Heart right ventricle (tissue), 16 donors: ENCODE results near the gene PRKCI. TPM values are rescaled to one million over a fixed set of nuclear protein-coding genes. Genes with fewer than 3 reads are reported as not detected.
"Not testable (repeated sequence)": the region's sequence is repeated elsewhere in the genome, so short reads cannot be mapped to it uniquely, and the experiment has no call there.

Experiments used
- ATAC-seq, 8 donors: fragments of 200-7000 bp; cut with Tn5 transposase; one replicate each; pipeline ENCODE4 v1.9.1; 2020; ENCODE audit warnings: mild to moderate bottlenecking in 8 of 8, moderate library complexity in 8 of 8, moderate number of reproducible peaks in 1 of 8
- DNase-seq, 2 donors: peaks; one replicate each; pipeline ENCODE4 v3.0.0-alpha.2; 2020
- H3K27ac ChIP-seq, 10 donors: fragments of 200-600 bp; sonication (generic) in 2 of 10; one replicate each; pipeline versions ENCODE4 v1.5.0 to v1.8.0; 2020 to 2022; ENCODE audit warnings: mild to moderate bottlenecking in 3 of 10
- H3K27me3 ChIP-seq, 7 donors: fragments of 200-600 bp; one replicate each; pipeline ENCODE4 v1.8.0; 2021 to 2022; ENCODE audit warnings: mild to moderate bottlenecking in 2 of 7
- H3K36me3 ChIP-seq, 9 donors: fragments of 200-600 bp; sonication (generic) in 1 of 9; one replicate each; pipeline versions ENCODE4 v1.5.0 to v1.8.0; 2020 to 2022; ENCODE audit warnings: mild to moderate bottlenecking in 2 of 9
- H3K4me1 ChIP-seq, 9 donors: fragments of 200-600 bp; sonication (generic) in 1 of 9; one replicate each; pipeline versions ENCODE4 v1.5.0 to v1.8.0; 2020 to 2022; ENCODE audit warnings: mild to moderate bottlenecking in 4 of 9
- H3K4me3 ChIP-seq, 10 donors: fragments of 200-600 bp; sonication (generic) in 2 of 10; one replicate each; pipeline versions ENCODE4 v1.5.0 to v1.8.0; 2020 to 2022; ENCODE audit warnings: mild to moderate bottlenecking in 7 of 10, moderate library complexity in 2 of 10
- H3K9me3 ChIP-seq, 11 donors: fragments of 200-600 bp in 10 of 11; sonication (generic) in 2 of 11; one replicate each; pipeline versions ENCODE4 v1.5.0 to v1.8.0; 2013 to 2022; ENCODE audit warnings: mild to moderate bottlenecking in 2 of 11, control low read depth in 1 of 11, moderate library complexity in 1 of 11
- CTCF ChIP-seq, 9 donors: fragments of 200-600 bp; sonication (generic) in 2 of 9; IDR thresholded peaks; one replicate each; pipeline versions ENCODE4 v1.5.0 to v1.8.0; 2021 to 2022; ENCODE audit warnings: antibody characterized with exemption in 9 of 9, mild to moderate bottlenecking in 5 of 9, moderate library complexity in 1 of 9
- WGBS, 2 donors: extraction: QIAGEN DNeasy Blood & Tissue Kit; methylation state at CpG; one replicate each; pipeline ENCODE4 v1.1.7; 2013; ENCODE audit warnings: inconsistent platforms in 1 of 2; 5-methylcytosine and 5-hydroxymethylcytosine counted together
- intact Hi-C, 10 donors: fragments of 100-400 bp; cut with DNase I; formaldehyde crosslinking; loops; one replicate each; pipeline versions ENCODE4 v1.11.1 to v1.14.2; 2022
- polyA plus RNA-seq, 2 donors: library from polyadenylated mRNA; stranded (reverse); fragments of 200-250 nt; gene quantifications; one replicate each; pipeline ENCODE4 v1.2.3, GENCODE V29; 2013
- total RNA-seq, 10 donors: library from RNA; stranded (reverse); fragmentation: NEBNext Ultra II Directional in 3 of 10; extraction: Animal tissue kit (Norgen Biotek cat#: 25700) in 3 of 10; gene quantifications; one replicate each; pipeline versions ENCODE4 v1.2.1 to v1.2.4, GENCODE V29; 2021 to 2023
- donor health status: Arrhythmogenic right ventricular cardiomyopathy.
- donor health status: ischemic (EF 13 %, LVEDD 7.1; RV severe dilation, severe dysfunction).
- donor health status: healthy with polysubstance abuse.
- donor health status: DM: no; HTN: yes; CAD: no.
- donor health status: DM: no; HTN: no; CAD: no.
- donor health status: ischemic (EF 25% LVEDD 6.9; RV normal size, moderate dysfunction).
- donor health status: ischemic (EF 25% LVEDD 5.7; RV mildly dilated, moderate dysfunction).
- donor health status: healthy.
- donor health status: DM: yes; HTN: yes; CAD: no.
- donor health status: Ischemic cardiomyopathy.
- donor health status: ischemic (EF 35%, LVEDD 5.7; RV mildly dilated, moderate dysfunction).
- donor health status: nonischemic (EF 11% LVEDD 7.7; RV severe dilation, severe dysfunction).
- donor health status: DM: yes; HTN: yes; CAD: no.
- donor health status: PGD.
- donor health status: ischemic (EF 29% LVEDD 5.4; RV normal size, mild dysfunction).
- donor health status: nonischemic (EF 23%, LVEDD 6.1; RV moderate dilation, normal function).

The PRKCI gene
- total and polyA plus RNA-seq, 12 donors: 6.5 to 21.0 (median 13.1) TPM

GRCh38 chr3:170204023-170204472, 18.2 kb upstream of the PRKCI start:
- H3K4me3 ChIP-seq: no peak overlapping the region
- H3K9me3 ChIP-seq: no peaks in the 10 kb centered on the region
- no peaks in the 10 kb centered on the region for H3K36me3 ChIP-seq
- WGBS, 2 donors: 61 to 63% methylated on average over 3 of the region's 3 CpGs
- H3K4me1 ChIP-seq: no peaks in the 10 kb centered on the region
- intact Hi-C loops: no loop called here
- peaks cover 0 to 21% (median 0%) of the 10 kb centered on the region in 7 donors for H3K27me3 ChIP-seq
- TF ChIP-seq CTCF (IDR thresholded peaks at IDR 0.05): no peak
- DNase-seq (no peak), ATAC-seq (no peak)
- H3K27ac ChIP-seq: no peak overlapping the region

- H3K27me3 ChIP-seq: peaks cover 0 to 21% (median 0%) of the 10 kb centered on the region in 7 donors
- no peak overlapping the region for H3K4me3 ChIP-seq
- no peak for TF ChIP-seq CTCF (IDR thresholded peaks at IDR 0.05)
- 88 to 90% methylated on average over 10 of the region's 10 CpGs for WGBS, 2 donors
- H3K36me3 ChIP-seq: no peaks in the 10 kb centered on the region
- no peaks in the 10 kb centered on the region for H3K9me3 ChIP-seq
- H3K27ac ChIP-seq: no peak overlapping the region
- intact Hi-C loops: no loop called here
- no peaks in the 10 kb centered on the region for H3K4me1 ChIP-seq
- ATAC-seq: no peak
- no peak for DNase-seq
Observed at GRCh38 chr3:170204509-170204908, 17.7 kb upstream of the PRKCI start.

DNA sequence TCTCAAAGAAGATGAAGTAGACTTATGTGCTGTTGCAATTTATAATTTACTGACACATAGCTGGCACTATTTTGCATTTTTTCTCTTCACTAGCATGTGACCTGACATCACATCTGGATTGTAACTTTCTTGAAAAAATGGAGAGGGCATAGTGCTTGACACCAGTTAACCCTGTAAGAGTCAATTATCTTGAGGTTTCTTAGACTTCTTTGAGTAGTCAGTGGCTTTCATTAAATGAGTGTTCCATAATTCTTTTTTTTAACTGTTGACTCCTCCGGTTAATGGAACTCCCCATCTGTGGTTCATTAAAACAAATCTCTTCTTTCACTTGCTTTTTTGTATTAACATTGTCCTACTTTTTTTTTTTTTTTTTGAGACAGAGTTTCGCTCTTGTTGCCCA, 16.9 kb upstream of the PRKCI start:
- ATAC-seq (no peak), DNase-seq (no peak)
- H3K27ac ChIP-seq: no peak overlapping the region
- H3K9me3 ChIP-seq: no peaks in the 10 kb centered on the region
- no peaks in the 10 kb centered on the region for H3K4me1 ChIP-seq
- intact Hi-C loops: no loop called here
- H3K36me3 ChIP-seq: no peaks in the 10 kb centered on the region
- TF ChIP-seq CTCF (IDR thresholded peaks at IDR 0.05): no peak
- H3K27me3 ChIP-seq: peaks cover 0 to 21% (median 0%) of the 10 kb centered on the region in 7 donors
- H3K4me3 ChIP-seq: no peak overlapping the region
- WGBS, 2 donors: 90 to 99% methylated on average over 2 of the region's 2 CpGs

DNA sequence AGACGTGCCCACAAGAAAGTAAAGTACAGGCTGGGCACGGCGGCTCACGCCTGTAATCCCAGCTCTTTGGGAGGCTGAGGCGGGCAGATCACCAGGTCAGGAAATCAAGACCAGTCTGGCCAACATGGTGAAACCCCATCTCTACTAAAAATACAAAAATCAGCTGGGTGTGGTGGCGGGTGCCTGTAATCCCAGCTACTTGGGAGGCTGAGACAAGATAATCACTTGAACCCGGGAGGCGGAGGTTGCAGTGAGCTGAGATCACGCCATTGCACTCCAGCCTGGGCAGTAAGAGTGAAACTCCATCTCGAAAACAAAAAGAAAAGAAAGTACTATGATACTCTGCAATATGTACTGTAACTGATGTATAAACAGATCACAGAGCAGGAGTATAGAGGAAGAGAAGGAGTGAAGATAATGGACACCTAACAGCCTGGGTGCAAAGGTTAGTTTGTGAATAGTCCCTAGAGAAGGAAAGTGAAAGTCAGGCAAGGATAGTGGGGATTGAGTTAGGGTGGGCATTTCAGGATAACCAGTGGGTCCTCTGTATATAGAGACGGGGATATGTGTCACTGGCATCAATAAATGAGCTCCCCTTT, 16.0 kb upstream of the PRKCI start:
- intact Hi-C loops, ATAC-seq: not testable (repeated sequence)
- H3K27me3 ChIP-seq: peaks cover 0 to 21% (median 0%) of the 10 kb centered on the region in 7 donors

DNA sequence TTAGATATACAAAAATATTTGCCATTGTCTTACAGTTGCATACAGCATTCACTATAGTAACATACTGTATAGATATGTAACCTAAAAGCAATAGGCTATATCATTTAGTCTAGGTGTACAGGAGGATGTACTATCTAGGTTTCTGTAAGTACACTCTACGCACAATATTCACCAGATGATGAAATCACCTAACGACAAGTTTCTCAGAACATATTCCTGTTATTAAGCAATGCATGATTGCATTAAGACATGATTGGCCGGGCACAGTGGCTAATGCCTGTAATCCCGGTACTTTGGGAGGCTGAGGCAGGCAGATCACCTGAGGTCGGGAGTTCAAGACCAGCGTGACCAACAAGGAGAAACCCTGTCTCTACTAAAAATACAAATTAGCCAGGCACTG, 14.5 kb upstream of the PRKCI start:
- peaks cover 0 to 6% (median 0%) of the 10 kb centered on the region in 11 donors for H3K9me3 ChIP-seq
- H3K27ac ChIP-seq: no peak overlapping the region
- H3K27me3 ChIP-seq: peaks cover 0 to 14% (median 0%) of the 10 kb centered on the region in 7 donors
- WGBS, 2 donors: 76 to 82% methylated on average over 6 of the region's 6 CpGs
- H3K36me3 ChIP-seq: no peaks in the 10 kb centered on the region
- H3K4me1 ChIP-seq: no peaks in the 10 kb centered on the region
- no peak for TF ChIP-seq CTCF (IDR thresholded peaks at IDR 0.05)
- ATAC-seq (no peak), DNase-seq (no peak)
- H3K4me3 ChIP-seq: no peak overlapping the region
- intact Hi-C loops: no loop called here

More for the DNA sequence above, 16.0 kb upstream of the PRKCI start:
- WGBS, 2 donors: 87 to 96% methylated on average over 11 of the region's 11 CpGs
- not testable (repeated sequence) for H3K36me3 ChIP-seq, H3K9me3 ChIP-seq, DNase-seq, H3K4me1 ChIP-seq, H3K4me3 ChIP-seq, H3K27ac ChIP-seq
